ENCODE data around the gene PTPRK. TPM values are rescaled to one million over a fixed set of nuclear protein-coding genes. Genes with fewer than 3 reads are reported as not detected.

The PTPRK gene
- total RNA-seq, 1 experiment from 2014 or later, result 94.4 TPM

- Mint-ChIP-seq H3K27ac (ENCODE audit: unreplicated experiment) (no peak overlapping the region), H3K36me3 (ENCODE audit: insufficient read depth, unreplicated experiment) (peaks cover 16% of the 10 kb centered on the region), H3K27me3 (ENCODE audit: insufficient read depth, unreplicated experiment) (no peaks in the 10 kb centered on the region), H3K4me1 (ENCODE audit: low read depth, unreplicated experiment) (peaks cover 7% of the 10 kb centered on the region), H3K9me3 (ENCODE audit: unreplicated experiment) (no peaks in the 10 kb centered on the region), H3K4me3 (ENCODE audit: unreplicated experiment) (no peak overlapping the region)
- ChIA-PET POLR2A (no interaction called here), CTCF (no interaction called here)
- no peak for DNase-seq
- TF ChIP-seq CTCF (IDR thresholded peaks at IDR 0.05; ENCODE audit: insufficient read depth in 1 of 2, low read depth in 1 of 2, low read length in 1 of 2, severe bottlenecking in 1 of 2, unreplicated experiment in 1 of 2), result no peak
- Histone ChIP-seq H3K9me3 (peaks cover 6% of the 10 kb centered on the region; the same call in 1 of the 2 replicates), H3K4me3 (ENCODE audit: low read depth, low read length) (no peak overlapping the region), H3K4me1 (peaks cover 42% of the 10 kb centered on the region), H3K27me3 (replicated peaks; ENCODE audit: control insufficient read depth, insufficient read depth, low read length) (no peaks in the 10 kb centered on the region), H3K36me3 (ENCODE audit: control insufficient read depth, insufficient read depth, low read length) (peaks cover 2% of the 10 kb centered on the region)
- BruUV-seq (replicated peaks), result no TSS peak
- intact Hi-C loops (cut with micrococcal nuclease; ENCODE audit: unreplicated experiment), result loop anchor here (10.0 kb wide), 1 partner anchor 260 kb away; no protein-coding TSS in a partner anchor
These were observed 455.3 kb downstream of the PTPRK start for GRCh38 chr6:128065072-128065471.

GRCh38 chr6:128064540-128064895 lies 455.9 kb downstream of the PTPRK start:
- no peak for TF ChIP-seq CTCF (IDR thresholded peaks at IDR 0.05; ENCODE audit: insufficient read depth in 1 of 2, low read depth in 1 of 2, low read length in 1 of 2, severe bottlenecking in 1 of 2, unreplicated experiment in 1 of 2)
- H3K4me3 Mint-ChIP-seq (ENCODE audit: unreplicated experiment), result peak overlapping the region; percentile 48
- intact Hi-C loops (cut with micrococcal nuclease; ENCODE audit: unreplicated experiment), result loop anchor here (5.0 to 10.0 kb wide), 2 partner anchors 260 to 303 kb away; no protein-coding TSS in a partner anchor
- POLR2A ChIA-PET, result no interaction called here
- peak overlapping the region; percentile 73 for H3K27ac Mint-ChIP-seq (ENCODE audit: unreplicated experiment)
- BruUV-seq (replicated peaks), result no TSS peak
- CTCF ChIA-PET, result interaction anchor here (0.6 kb wide), 2 partner anchors 264 to 572 kb away, joined by 3 to 5 read pairs; no protein-coding TSS in a partner anchor
- H3K27me3 Mint-ChIP-seq (ENCODE audit: insufficient read depth, unreplicated experiment), result no peaks in the 10 kb centered on the region
- H3K9me3 Mint-ChIP-seq (ENCODE audit: unreplicated experiment), result no peaks in the 10 kb centered on the region
- Histone ChIP-seq H3K27me3 (replicated peaks; ENCODE audit: control insufficient read depth, insufficient read depth, low read length) (no peaks in the 10 kb centered on the region), H3K36me3 (ENCODE audit: control insufficient read depth, insufficient read depth, low read length) (peaks cover 2% of the 10 kb centered on the region), H3K4me1 (peaks cover 38% of the 10 kb centered on the region), H3K4me3 (ENCODE audit: low read depth, low read length) (no peak overlapping the region), H3K9me3 (peaks cover under 1% of the 10 kb centered on the region; the same call in 1 of the 2 replicates)
- peaks cover 7% of the 10 kb centered on the region for H3K4me1 Mint-ChIP-seq (ENCODE audit: low read depth, unreplicated experiment)
- DNase-seq, result peak in 1 of 2 experiments; percentile 7
- H3K36me3 Mint-ChIP-seq (ENCODE audit: insufficient read depth, unreplicated experiment), result peaks cover 16% of the 10 kb centered on the region

GRCh38 chr6:128063850-128064539 lies 456.4 kb downstream of the PTPRK start:
- H3K27me3 ChIP-seq (replicated peaks; ENCODE audit: control insufficient read depth, insufficient read depth, low read length), result no peaks in the 10 kb centered on the region
- Mint-ChIP-seq H3K4me3 (ENCODE audit: unreplicated experiment) (peak overlapping the region; percentile 48), H3K4me1 (ENCODE audit: low read depth, unreplicated experiment) (peaks cover 7% of the 10 kb centered on the region), H3K27me3 (ENCODE audit: insufficient read depth, unreplicated experiment) (no peaks in the 10 kb centered on the region), H3K9me3 (ENCODE audit: unreplicated experiment) (no peaks in the 10 kb centered on the region), H3K36me3 (ENCODE audit: insufficient read depth, unreplicated experiment) (peaks cover 16% of the 10 kb centered on the region), H3K27ac (ENCODE audit: unreplicated experiment) (peak overlapping the region; percentile 89)
- no peak overlapping the region for H3K4me3 ChIP-seq (ENCODE audit: low read depth, low read length)
- no TSS peak for BruUV-seq (replicated peaks)
- intact Hi-C loops (cut with micrococcal nuclease; ENCODE audit: unreplicated experiment), result loop anchor here (1.0 to 10.0 kb wide), 5 partner anchors 57 to 457 kb away; partner anchors contain the start of gene PTPRK
- ChIA-PET POLR2A (interaction anchor here (2.3 kb wide), 1 partner anchor 456 kb away, joined by 10 read pairs; the partner anchor contains the start of gene PTPRK), CTCF (interaction anchor here (0.6 kb wide), 2 partner anchors 264 to 572 kb away, joined by 3 to 5 read pairs; no protein-coding TSS in a partner anchor)
- peaks cover 35% of the 10 kb centered on the region for H3K4me1 ChIP-seq
- H3K9me3 ChIP-seq, result no peaks in the 10 kb centered on the region
- TF ChIP-seq CTCF (IDR thresholded peaks at IDR 0.05; ENCODE audit: insufficient read depth in 1 of 2, low read depth in 1 of 2, low read length in 1 of 2, severe bottlenecking in 1 of 2, unreplicated experiment in 1 of 2), result no peak
- peak in 1 of 2 experiments; percentile 9 for DNase-seq
- peaks cover 2% of the 10 kb centered on the region for H3K36me3 ChIP-seq (ENCODE audit: control insufficient read depth, insufficient read depth, low read length)

Measured in Caco-2 (cell line).